ENCODE data around the gene OCIAD2. TPM values are rescaled to one million over a fixed set of nuclear protein-coding genes. Genes with fewer than 3 reads are reported as not detected.

Gene OCIAD2
- 7.6 and 8.0 TPM in 2 replicates for total RNA-seq

- peaks cover 12% of the 10 kb centered on the region for H3K79me2 ChIP-seq (ENCODE audit: insufficient read depth, low read length)
- DNase-seq (ENCODE audit: insufficient read length, low spot score, missing footprints) = peak; percentile 65
- no peak for TF ChIP-seq CTCF (IDR thresholded peaks at IDR 0.05; ENCODE audit: extremely low read depth, low read depth, low read length)
- no peaks in the 10 kb centered on the region for H3K9me3 ChIP-seq (ENCODE audit: low read depth, low read length)
- peaks cover 40% of the 10 kb centered on the region for H3K4me1 ChIP-seq (ENCODE audit: insufficient read depth, low read length)
- H3K27ac ChIP-seq (ENCODE audit: low read depth, low read length) = peak within 1 kb of the TSS; percentile 11
- peak within 1 kb of the TSS; percentile 88 for H3K4me2 ChIP-seq (ENCODE audit: insufficient read depth, low read length)
- H3K27me3 ChIP-seq (ENCODE audit: insufficient read depth, low read length) = no peaks in the 10 kb centered on the region
- H3K4me3 ChIP-seq (ENCODE audit: insufficient read depth, low read length) = peak within 1 kb of the TSS; percentile 80
- peaks cover 2% of the 10 kb centered on the region for H4K20me1 ChIP-seq (ENCODE audit: insufficient read depth, low read length)
- peak within 1 kb of the TSS; percentile 85 for H2AFZ ChIP-seq (ENCODE audit: low read length)
- no peaks in the 10 kb centered on the region for H3K36me3 ChIP-seq (ENCODE audit: insufficient read depth, low read length)
Measured at GRCh38 chr4:48906206-48907173, at the start of gene OCIAD2. OCIAD2 (minus strand) TSS chr4:48906774; CDS start chr4:48904549, 2,225 bp downstream.

- DNase-seq (ENCODE audit: insufficient read length, low spot score, missing footprints) = no peak
- Histone ChIP-seq H3K4me2 (ENCODE audit: insufficient read depth, low read length) (peak overlapping the region; percentile 56), H3K4me1 (ENCODE audit: insufficient read depth, low read length) (peaks cover 12% of the 10 kb centered on the region), H3K36me3 (ENCODE audit: insufficient read depth, low read length) (no peaks in the 10 kb centered on the region), H3K4me3 (ENCODE audit: insufficient read depth, low read length) (peak overlapping the region; percentile 4), H3K27ac (ENCODE audit: low read depth, low read length) (peak overlapping the region; percentile 2), H3K27me3 (ENCODE audit: insufficient read depth, low read length) (no peaks in the 10 kb centered on the region), H3K9me3 (ENCODE audit: low read depth, low read length) (no peaks in the 10 kb centered on the region), H3K79me2 (ENCODE audit: insufficient read depth, low read length) (no peaks in the 10 kb centered on the region), H2AFZ (ENCODE audit: low read length) (peak overlapping the region; percentile 3), H4K20me1 (ENCODE audit: insufficient read depth, low read length) (no peaks in the 10 kb centered on the region)
- no peak for TF ChIP-seq CTCF (IDR thresholded peaks at IDR 0.05; ENCODE audit: extremely low read depth, low read depth, low read length)
Measured at GRCh38 chr4:48954314-48954713, 47.7 kb upstream of the OCIAD2 start.

GRCh38 chr4:48949518-48950219, 43.1 kb upstream of the OCIAD2 start:
- Histone ChIP-seq H3K79me2 (ENCODE audit: insufficient read depth, low read length) (no peaks in the 10 kb centered on the region), H3K27ac (ENCODE audit: low read depth, low read length) (peak overlapping the region; percentile 27), H2AFZ (ENCODE audit: low read length) (no peak overlapping the region), H3K9me3 (ENCODE audit: low read depth, low read length) (no peaks in the 10 kb centered on the region), H3K4me2 (ENCODE audit: insufficient read depth, low read length) (no peak overlapping the region), H3K4me1 (ENCODE audit: insufficient read depth, low read length) (peaks cover 8% of the 10 kb centered on the region), H3K36me3 (ENCODE audit: insufficient read depth, low read length) (no peaks in the 10 kb centered on the region), H3K27me3 (ENCODE audit: insufficient read depth, low read length) (no peaks in the 10 kb centered on the region), H3K4me3 (ENCODE audit: insufficient read depth, low read length) (no peak overlapping the region), H4K20me1 (ENCODE audit: insufficient read depth, low read length) (no peaks in the 10 kb centered on the region)
- DNase-seq (ENCODE audit: insufficient read length, low spot score, missing footprints) = peak; percentile 82
- TF ChIP-seq CTCF (IDR thresholded peaks at IDR 0.05; ENCODE audit: extremely low read depth, low read depth, low read length) = no peak

- Histone ChIP-seq H3K36me3 (ENCODE audit: insufficient read depth, low read length) (no peaks in the 10 kb centered on the region), H3K4me2 (ENCODE audit: insufficient read depth, low read length) (no peak overlapping the region), H3K4me1 (ENCODE audit: insufficient read depth, low read length) (peaks cover 8% of the 10 kb centered on the region), H3K27ac (ENCODE audit: low read depth, low read length) (peak overlapping the region; percentile 27), H3K27me3 (ENCODE audit: insufficient read depth, low read length) (no peaks in the 10 kb centered on the region), H3K79me2 (ENCODE audit: insufficient read depth, low read length) (no peaks in the 10 kb centered on the region), H3K9me3 (ENCODE audit: low read depth, low read length) (no peaks in the 10 kb centered on the region), H2AFZ (ENCODE audit: low read length) (no peak overlapping the region), H4K20me1 (ENCODE audit: insufficient read depth, low read length) (no peaks in the 10 kb centered on the region), H3K4me3 (ENCODE audit: insufficient read depth, low read length) (no peak overlapping the region)
- DNase-seq (ENCODE audit: insufficient read length, low spot score, missing footprints) = no peak
- TF ChIP-seq CTCF (IDR thresholded peaks at IDR 0.05; ENCODE audit: extremely low read depth, low read depth, low read length) = no peak
Measured at GRCh38 chr4:48949086-48949485, 42.5 kb upstream of the OCIAD2 start.
